Transverse colon (tissue), 4 donors: ENCODE data around the gene APBA3. TPM values are rescaled to one million over a fixed set of nuclear protein-coding genes. Genes with fewer than 3 reads are reported as not detected.

Experiments used
- DNase-seq: peaks from one replicate; pipeline ENCODE4 v3.0.0-alpha.2; 2019
- H3K27ac ChIP-seq, 4 donors: fragments of 200-600 bp; sonication (generic); 2 replicates each; pipeline ENCODE4 v1.5.1; 2016 to 2018; ENCODE audit warnings: inconsistent platforms in 4 of 4
- H3K27me3 ChIP-seq: fragments of 200-600 bp; sonication (generic); 2 replicates; pipeline ENCODE4 v1.5.1; 2017; ENCODE audit warnings: inconsistent platforms
- H3K36me3 ChIP-seq, 4 donors: fragments of 200-600 bp; sonication (generic); 2 replicates each; pipeline ENCODE4 v1.5.1; 2017 to 2019; ENCODE audit warnings: inconsistent platforms in 4 of 4
- H3K4me1 ChIP-seq, 4 donors: fragments of 200-600 bp; sonication (generic); 2 replicates each; pipeline ENCODE4 v1.5.1; 2017 to 2020; ENCODE audit warnings: inconsistent platforms in 4 of 4
- H3K4me3 ChIP-seq, 4 donors: fragments of 200-600 bp; sonication (generic); 1 replicate in 1 of 4; 2 replicates in 3 of 4; pipeline versions ENCODE4 v1.5.1 to v1.6.1; 2017 to 2019; ENCODE audit warnings: inconsistent platforms in 4 of 4
- H3K9me3 ChIP-seq, 2 donors: fragments of 200-600 bp; sonication (generic); 2 replicates each; pipeline ENCODE4 v1.5.1; 2017 to 2019; ENCODE audit warnings: inconsistent platforms in 2 of 2
- EP300 ChIP-seq: sonication (generic); formaldehyde crosslinking; IDR thresholded peaks from one replicate; pipeline ENCODE4 v1.6.1; 2017; ENCODE audit warnings: antibody characterized with exemption, low read depth
- POLR2A ChIP-seq: fragments of 450-650 bp; IDR thresholded peaks from one replicate; pipeline ENCODE4 v1.6.1; 2016; ENCODE audit warnings: antibody characterized with exemption, mild to moderate bottlenecking, moderate library complexity
- POLR2AphosphoS5 ChIP-seq, 3 donors: sonication (generic); formaldehyde crosslinking; IDR thresholded peaks; one replicate each; pipeline ENCODE4 v1.6.1; 2016; ENCODE audit warnings: antibody characterized with exemption in 3 of 3
- WGBS, 2 donors: methylation state at CpG; one replicate each; pipeline ENCODE4 v1.1.5; 2018; ENCODE audit warnings: low coverage in 1 of 2; 5-methylcytosine and 5-hydroxymethylcytosine counted together
- in situ Hi-C, 4 donors: fragments of 200-750 bp; cut with MboI; loops; one replicate each; pipeline versions ENCODE4 v1.15.0 to v1.15.1; 2017; ENCODE audit warnings: low sequenced_read_pairs in 3 of 4, low pct_ligation_motif_present in 1 of 4, low pct_unique_long_range_greater_than_20kb in 1 of 4
- intact Hi-C: fragments of 100-400 bp; cut with DNase I; formaldehyde crosslinking; loops from one replicate; pipeline ENCODE4 v1.15.1; 2023; ENCODE audit warnings: low total_unique reads
- total RNA-seq, 4 donors: library from RNA; depleted of rRNA; stranded (reverse); fragments of >200 nt; gene quantifications; one replicate each; pipeline ENCODE4 v1.1.0, GENCODE V29; 2016
- TF ChIP-seq, protein P1 (sequence below), 5 experiments: fragments of 200-600 bp in 3 of 5; fragments of 450-650 bp in 2 of 5; sonication (generic) in 3 of 5; IDR thresholded peaks; 1 replicate in 2 of 5; 2 replicates in 3 of 5; pipeline ENCODE4 v1.5.1; 2016 to 2017; ENCODE audit warnings: antibody characterized with exemption in 5 of 5, inconsistent platforms in 3 of 5, mild to moderate bottlenecking in 2 of 5, moderate library complexity in 1 of 5

The APBA3 gene
- total RNA-seq, 4 donors from 2014 or later, result 24.0 to 284 (median 95.7) TPM

DNA sequence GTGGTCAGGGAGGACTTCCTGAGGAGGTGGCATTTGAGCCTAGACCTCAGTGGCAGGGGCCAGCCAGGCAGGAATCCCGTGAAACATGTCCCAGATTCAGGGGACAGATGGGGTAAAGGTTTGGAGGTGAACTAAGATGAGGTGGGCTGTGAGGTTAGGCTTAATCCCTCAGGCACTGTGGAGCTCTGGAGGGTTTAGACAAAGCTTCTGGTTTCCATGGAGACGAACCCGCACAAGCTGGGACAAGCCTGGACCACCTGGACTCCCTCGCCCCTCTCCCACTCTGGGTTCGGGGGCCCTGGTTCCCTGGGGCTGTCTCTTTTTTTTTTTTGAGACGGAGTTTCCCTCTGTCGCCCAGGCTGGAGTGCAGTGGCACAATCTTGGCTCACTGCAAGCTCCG, 37.6 kb downstream of the APBA3 start:
- H3K36me3 ChIP-seq, result no peaks in the 10 kb centered on the region
- H3K27ac ChIP-seq, result peak overlapping the region; percentile 85 to 94 (median 89)
- in situ Hi-C loops, result no loop called here
- TF ChIP-seq, protein P1, sequence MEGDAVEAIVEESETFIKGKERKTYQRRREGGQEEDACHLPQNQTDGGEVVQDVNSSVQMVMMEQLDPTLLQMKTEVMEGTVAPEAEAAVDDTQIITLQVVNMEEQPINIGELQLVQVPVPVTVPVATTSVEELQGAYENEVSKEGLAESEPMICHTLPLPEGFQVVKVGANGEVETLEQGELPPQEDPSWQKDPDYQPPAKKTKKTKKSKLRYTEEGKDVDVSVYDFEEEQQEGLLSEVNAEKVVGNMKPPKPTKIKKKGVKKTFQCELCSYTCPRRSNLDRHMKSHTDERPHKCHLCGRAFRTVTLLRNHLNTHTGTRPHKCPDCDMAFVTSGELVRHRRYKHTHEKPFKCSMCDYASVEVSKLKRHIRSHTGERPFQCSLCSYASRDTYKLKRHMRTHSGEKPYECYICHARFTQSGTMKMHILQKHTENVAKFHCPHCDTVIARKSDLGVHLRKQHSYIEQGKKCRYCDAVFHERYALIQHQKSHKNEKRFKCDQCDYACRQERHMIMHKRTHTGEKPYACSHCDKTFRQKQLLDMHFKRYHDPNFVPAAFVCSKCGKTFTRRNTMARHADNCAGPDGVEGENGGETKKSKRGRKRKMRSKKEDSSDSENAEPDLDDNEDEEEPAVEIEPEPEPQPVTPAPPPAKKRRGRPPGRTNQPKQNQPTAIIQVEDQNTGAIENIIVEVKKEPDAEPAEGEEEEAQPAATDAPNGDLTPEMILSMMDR (IDR thresholded peaks at IDR 0.05), result no peak
- TF ChIP-seq POLR2AphosphoS5 (IDR thresholded peaks at IDR 0.05), result no peak
- TF ChIP-seq EP300, result no peak
- TF ChIP-seq POLR2A, result no peak
- intact Hi-C loops, result no loop called here
- H3K9me3 ChIP-seq, result no peaks in the 10 kb centered on the region
- DNase-seq, result no peak
- H3K4me1 ChIP-seq, result peaks cover 3 to 71% (median 41%) of the 10 kb centered on the region in 4 donors
- H3K27me3 ChIP-seq, result peaks cover 38% of the 10 kb centered on the region
- 29 to 32% methylated on average over 2 to 8 of the region's 8 CpGs for WGBS, 2 donors
- peak overlapping the region in 1 of 4 donors; percentile 12 for H3K4me3 ChIP-seq

DNA sequence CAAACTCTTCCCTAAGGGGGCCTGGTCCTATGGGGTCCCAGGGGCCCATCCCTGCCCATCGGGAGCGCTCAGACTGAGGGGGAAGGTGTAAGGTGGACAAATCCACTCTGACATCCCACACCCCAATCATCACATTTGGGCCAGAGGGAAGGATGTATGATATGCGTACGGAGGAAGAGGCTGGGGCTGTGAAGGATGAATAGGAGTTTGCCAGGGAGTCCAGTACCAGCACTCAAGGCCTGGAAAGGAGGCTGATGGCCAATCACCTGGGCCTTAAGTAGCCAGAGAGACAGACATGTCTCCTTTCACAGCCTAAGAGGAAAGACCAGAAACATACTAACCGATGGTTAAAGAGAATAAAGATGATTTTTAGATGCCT, 38.4 kb downstream of the APBA3 start:
- in situ Hi-C loops (no loop called here), intact Hi-C loops (no loop called here)
- 81 to 83% methylated on average over 3 to 5 of the region's 5 CpGs for WGBS, 2 donors
- Histone ChIP-seq H3K27ac (peak overlapping the region; percentile 85 to 94 (median 89)), H3K4me1 (peaks cover 3 to 77% (median 44%) of the 10 kb centered on the region in 4 donors), H3K4me3 (peak overlapping the region in 1 of 4 donors; percentile 61), H3K36me3 (no peaks in the 10 kb centered on the region), H3K9me3 (no peaks in the 10 kb centered on the region), H3K27me3 (peaks cover 38% of the 10 kb centered on the region)
- DNase-seq, result no peak
- TF ChIP-seq POLR2AphosphoS5 (IDR thresholded peaks at IDR 0.05), result no peak
- TF ChIP-seq, protein P1 (IDR thresholded peaks at IDR 0.05), result no peak
- TF ChIP-seq POLR2A, result no peak
- TF ChIP-seq EP300, result no peak

DNA sequence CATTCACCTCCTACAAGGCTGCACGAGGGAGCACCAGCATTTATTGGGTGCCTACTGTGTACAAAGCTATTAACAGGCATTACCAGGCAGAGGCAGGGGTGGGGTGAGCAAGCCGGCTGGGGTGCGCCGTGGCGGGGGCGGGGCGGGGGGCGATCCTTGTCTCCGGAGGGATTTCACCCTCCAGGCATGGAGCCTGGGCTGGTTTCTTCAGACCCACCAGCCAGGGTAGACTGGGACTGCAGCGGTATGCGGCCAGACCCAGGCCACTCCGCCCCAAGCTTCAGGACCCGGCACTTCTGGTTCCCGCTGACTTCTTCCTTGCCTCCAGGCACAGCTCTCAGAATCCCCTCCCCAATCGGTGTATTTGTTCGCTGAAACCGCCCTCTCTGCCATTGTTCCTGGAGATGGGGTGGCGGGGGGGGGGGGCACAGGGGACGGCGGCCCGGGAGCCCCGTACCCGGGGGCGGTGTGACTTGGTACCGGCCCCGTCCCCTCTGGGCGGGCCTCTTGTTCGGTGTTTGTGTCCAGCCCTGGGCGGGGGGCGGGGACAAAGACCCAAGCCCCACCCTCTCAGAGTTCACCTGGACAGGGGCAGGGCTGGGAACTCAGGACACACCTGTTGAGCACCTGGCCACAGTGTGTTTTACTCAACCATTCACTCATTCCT, 38.9 kb downstream of the APBA3 start:
- Histone ChIP-seq H3K36me3 (no peaks in the 10 kb centered on the region), H3K27ac (peak overlapping the region; percentile 85 to 94 (median 89)), H3K9me3 (no peaks in the 10 kb centered on the region), H3K4me1 (peaks cover 3 to 75% (median 44%) of the 10 kb centered on the region in 4 donors), H3K27me3 (peaks cover 38% of the 10 kb centered on the region), H3K4me3 (peak overlapping the region; percentile 27 to 61 (median 42))
- DNase-seq, result peak; percentile 87
- TF ChIP-seq, protein P1 (IDR thresholded peaks at IDR 0.05), result no peak
- TF ChIP-seq POLR2A (peak; percentile 8), POLR2AphosphoS5 (IDR thresholded peaks at IDR 0.05) (peak in 2 of 3 donors; percentile 32 to 64), EP300 (no peak)
- WGBS, 2 donors, result 3% methylated on average over 6 of the region's 30 CpGs; no CpG with 5 or more reads in 1 of the 2 donors
- intact Hi-C loops (no loop called here), in situ Hi-C loops (no loop called here)

DNA sequence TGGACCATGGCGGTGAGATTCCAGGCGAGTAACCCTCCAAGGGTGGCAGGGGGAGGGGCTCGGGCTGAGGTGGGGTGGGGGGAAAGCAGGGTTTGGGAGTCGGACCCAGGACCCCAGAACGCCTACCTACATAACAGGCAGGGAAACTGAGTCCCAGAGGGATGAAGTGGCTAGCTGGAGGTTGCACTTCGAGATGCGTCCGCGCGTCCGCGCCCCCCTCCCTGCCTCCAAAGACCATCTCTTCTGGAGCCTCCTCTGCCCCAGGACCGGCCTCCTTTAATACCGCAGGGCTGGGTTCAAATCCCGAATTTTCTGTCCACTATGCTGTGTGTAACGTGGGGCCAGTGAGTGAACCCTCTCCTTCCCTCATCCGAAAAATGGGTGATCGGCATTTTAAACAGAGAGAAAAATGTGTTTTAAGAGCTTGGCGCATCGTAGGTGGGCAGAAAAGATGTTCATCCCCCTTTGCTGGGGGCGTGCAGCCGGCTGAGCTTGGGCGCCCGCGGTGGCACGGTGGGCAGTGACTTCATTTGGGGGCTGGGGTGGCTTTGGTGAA, 39.5 kb downstream of the APBA3 start:
- WGBS, 2 donors, result 0 to 4% methylated on average over 6 to 26 of the region's 26 CpGs
- peak overlapping the region; percentile 85 to 94 (median 89) for H3K27ac ChIP-seq
- no peak for DNase-seq
- peaks cover 38% of the 10 kb centered on the region for H3K27me3 ChIP-seq
- no peaks in the 10 kb centered on the region for H3K36me3 ChIP-seq
- TF ChIP-seq POLR2AphosphoS5 (IDR thresholded peaks at IDR 0.05), result peak in 1 of 3 donors; percentile 7
- TF ChIP-seq, protein P1 (IDR thresholded peaks at IDR 0.05), result no peak
- TF ChIP-seq POLR2A, result peak; percentile 10
- H3K9me3 ChIP-seq, result no peaks in the 10 kb centered on the region
- intact Hi-C loops (no loop called here), in situ Hi-C loops (no loop called here)
- H3K4me1 ChIP-seq, result peaks cover 3 to 71% (median 41%) of the 10 kb centered on the region in 4 donors
- H3K4me3 ChIP-seq, result peak overlapping the region; percentile 27 to 61 (median 42)
